Activated CD8-positive, alpha-beta memory T cell treated with anti-CD3 and anti-CD28 coated beads for 24 hours (primary cell): ENCODE results near the gene SLITRK6.
"Not testable (repeated sequence)": the region's sequence is repeated elsewhere in the genome, so short reads cannot be mapped to it uniquely, and the experiment has no call there.

ENCODE experiments used
- DNase-seq: peaks from one replicate; pipeline ENCODE4 v3.0.0-alpha.2; 2020

The SLITRK6 gene, protein sequence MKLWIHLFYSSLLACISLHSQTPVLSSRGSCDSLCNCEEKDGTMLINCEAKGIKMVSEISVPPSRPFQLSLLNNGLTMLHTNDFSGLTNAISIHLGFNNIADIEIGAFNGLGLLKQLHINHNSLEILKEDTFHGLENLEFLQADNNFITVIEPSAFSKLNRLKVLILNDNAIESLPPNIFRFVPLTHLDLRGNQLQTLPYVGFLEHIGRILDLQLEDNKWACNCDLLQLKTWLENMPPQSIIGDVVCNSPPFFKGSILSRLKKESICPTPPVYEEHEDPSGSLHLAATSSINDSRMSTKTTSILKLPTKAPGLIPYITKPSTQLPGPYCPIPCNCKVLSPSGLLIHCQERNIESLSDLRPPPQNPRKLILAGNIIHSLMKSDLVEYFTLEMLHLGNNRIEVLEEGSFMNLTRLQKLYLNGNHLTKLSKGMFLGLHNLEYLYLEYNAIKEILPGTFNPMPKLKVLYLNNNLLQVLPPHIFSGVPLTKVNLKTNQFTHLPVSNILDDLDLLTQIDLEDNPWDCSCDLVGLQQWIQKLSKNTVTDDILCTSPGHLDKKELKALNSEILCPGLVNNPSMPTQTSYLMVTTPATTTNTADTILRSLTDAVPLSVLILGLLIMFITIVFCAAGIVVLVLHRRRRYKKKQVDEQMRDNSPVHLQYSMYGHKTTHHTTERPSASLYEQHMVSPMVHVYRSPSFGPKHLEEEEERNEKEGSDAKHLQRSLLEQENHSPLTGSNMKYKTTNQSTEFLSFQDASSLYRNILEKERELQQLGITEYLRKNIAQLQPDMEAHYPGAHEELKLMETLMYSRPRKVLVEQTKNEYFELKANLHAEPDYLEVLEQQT

DNA sequence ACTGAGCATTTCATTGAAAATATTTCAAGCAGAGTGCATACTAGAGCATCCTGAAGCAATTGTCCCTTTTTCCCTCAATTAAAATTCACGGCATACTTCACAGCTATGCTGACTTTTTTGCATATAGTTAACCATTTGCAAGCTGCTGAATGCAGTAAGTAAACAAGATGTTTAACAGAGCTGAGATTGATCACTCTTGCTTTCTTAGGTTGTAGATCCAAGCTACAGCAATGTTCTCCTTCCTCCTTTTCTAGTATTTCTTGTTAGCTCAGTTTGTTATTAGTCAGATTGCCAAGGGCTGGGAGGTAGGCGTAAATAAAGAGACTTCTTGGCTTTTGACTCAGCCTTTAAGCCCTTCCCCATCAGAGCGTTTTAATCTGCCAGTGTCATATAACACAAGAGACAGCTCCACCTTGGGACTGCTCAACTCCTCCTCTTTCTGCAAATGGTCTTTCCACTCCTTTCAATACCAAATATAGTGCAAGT lies at the start of gene SLITRK6:
SLITRK6 (minus strand) TSS at position 323 of the 486 bp plus-strand sequence. CDS start 2,911 bp downstream, outside the sequence.
- DNase-seq: no peak

DNA sequence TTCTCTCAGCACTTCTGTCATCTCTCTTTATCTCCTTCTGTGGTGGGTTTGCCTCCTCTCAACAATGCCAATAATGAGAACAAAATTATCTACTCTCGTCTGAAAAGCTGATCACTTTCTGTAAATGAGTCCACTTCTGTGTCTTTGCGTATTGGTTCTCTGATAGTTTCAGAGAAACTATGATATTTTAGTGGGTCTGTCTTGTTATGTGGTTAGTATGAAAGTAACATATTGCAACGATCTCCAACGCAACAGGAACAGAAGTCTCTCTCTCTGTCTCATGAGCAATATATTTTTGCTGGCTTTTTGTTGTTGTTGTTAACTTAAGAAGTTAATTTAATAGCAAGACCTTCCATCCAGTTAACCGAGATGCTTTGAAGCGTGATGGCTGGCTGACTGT lies 47.8 kb upstream of the SLITRK6 start:
- no peak for DNase-seq

DNA sequence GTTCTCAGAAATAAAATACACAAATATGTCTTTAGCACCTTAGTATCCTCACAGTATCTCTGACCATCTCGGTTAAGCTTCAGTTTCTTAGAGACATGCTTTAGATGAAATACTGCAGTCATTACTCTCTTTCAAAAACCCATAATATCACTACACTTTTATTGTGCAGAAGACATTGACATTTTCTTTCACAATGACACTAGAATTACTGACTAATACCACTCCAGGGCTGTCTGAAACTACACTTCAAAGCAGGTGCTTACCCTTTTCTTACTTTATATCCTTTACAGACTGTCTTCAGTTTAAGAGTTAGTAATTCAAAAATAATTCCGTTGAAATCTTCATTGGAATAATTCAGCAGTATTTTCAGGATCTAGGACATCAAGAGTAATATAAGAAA lies 42.2 kb upstream of the SLITRK6 start:
- DNase-seq: no peak

DNA sequence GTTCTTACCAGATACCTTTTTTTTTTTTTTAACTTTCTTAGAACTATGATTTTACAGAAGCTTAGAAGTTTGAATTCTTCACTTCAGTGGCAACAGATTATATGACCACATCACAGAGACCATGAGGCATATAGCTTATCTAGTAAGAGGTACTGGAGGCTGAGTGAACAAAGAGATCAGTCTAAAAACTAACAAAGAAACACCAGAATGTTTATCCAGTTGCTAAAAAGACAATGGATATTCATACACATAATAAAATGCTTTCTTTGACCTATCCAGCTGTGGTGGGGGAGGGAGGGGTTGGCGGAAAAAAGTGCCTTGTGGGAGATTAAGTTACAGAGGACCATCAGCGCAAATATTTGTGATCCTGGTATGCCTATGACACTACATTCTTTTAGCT lies 34.7 kb upstream of the SLITRK6 start:
- no peak for DNase-seq

DNA sequence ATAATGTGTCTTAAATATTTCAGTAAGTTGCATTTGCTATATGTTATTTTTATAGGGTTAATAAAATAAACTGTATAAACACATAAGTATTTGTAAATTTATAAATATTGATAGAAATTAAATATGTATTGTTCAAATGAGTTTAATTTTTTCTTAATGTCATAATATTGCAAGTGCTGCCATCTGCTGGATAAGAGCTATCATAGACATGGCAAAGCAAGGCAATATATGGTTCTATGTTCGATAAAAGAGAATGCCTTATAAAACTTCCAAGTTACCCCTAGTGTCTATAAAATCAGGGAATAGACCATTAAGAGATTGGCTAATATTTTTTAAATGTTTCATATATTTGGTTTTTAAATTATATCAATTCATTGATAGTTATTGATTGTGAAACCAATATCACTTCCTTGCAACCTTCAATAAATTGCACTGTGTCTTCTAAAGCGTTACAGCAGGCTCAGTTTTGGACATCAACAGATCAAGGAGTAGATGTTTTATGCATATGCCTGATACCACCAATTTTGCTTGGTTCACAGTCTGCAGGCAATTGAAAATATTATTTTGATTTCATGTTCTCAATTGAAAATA lies 29.0 kb upstream of the SLITRK6 start:
- DNase-seq: no peak

DNA sequence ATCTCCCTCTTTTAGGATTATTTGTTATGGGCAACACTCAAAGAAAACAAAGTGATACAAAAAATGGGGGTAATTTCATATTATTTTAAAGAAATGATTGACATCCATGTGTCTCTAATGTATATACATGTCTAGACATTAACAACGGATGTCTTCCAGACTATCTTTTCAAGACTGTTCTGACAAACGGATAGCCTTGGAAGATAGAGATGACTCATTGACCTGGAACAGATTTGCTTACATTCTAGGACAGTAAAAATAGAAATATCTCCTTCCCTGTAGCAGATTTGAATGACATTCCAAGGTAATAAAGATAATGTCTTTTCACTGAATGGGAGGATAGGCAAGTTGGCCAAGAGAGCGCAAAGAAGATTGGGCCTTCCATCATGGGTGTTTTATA lies 26.2 kb upstream of the SLITRK6 start:
- DNase-seq: no peak

DNA sequence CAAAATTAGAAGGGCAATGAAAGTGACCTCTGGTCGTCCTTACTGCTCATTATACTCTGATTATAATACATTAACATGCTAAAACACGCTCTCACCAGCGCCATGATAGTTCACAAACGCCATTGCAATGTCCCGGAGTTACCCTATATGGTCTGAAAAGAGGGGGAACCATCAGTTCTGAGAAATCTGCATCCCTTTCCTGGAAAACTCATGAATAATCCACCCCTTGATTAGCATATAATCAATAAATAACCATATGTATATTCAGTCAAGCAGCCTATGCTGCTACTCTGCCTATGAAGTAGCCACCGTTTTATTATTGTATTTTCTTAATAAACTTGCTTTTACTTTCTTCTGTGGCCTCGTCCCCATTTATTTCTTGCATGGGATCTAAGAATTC lies 24.6 kb upstream of the SLITRK6 start:
- DNase-seq: no peak

DNA sequence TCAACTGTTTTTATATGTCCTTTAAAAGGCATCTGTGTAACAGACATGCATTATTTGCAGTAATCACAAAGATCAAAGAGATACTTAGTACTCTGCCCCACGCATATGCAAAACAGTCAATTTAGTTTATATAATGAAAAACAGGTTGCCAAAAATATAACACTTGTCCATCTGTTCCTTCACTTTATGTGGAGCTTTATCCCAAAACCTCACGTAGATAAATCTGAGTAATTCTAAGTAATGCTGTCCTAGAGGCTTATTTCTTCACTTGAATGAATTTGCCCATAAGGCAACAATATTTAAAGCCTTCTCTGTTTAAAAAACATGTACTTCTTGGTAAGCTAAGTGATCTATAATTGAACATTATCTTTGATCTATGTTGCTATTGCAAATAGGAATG lies 20.3 kb upstream of the SLITRK6 start:
- no peak for DNase-seq

DNA sequence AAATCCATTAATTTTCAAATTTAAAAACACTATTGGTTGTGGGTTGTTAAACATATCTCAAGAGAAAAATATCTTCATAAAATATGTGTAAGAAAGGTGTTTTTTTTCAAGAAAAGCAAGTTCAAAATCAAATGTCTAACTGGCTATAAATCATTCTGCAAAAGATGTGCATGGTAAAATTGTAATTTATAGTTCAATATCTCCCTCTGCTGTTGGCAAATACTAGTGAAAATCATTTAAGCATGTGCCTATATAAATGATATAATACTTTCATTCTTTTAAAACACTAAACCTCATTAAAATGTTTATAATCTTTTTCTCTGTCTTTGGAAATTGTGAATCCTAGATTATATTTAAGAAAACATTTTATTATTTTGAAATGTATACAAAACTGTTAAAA lies 17.2 kb upstream of the SLITRK6 start:
- DNase-seq: no peak

DNA sequence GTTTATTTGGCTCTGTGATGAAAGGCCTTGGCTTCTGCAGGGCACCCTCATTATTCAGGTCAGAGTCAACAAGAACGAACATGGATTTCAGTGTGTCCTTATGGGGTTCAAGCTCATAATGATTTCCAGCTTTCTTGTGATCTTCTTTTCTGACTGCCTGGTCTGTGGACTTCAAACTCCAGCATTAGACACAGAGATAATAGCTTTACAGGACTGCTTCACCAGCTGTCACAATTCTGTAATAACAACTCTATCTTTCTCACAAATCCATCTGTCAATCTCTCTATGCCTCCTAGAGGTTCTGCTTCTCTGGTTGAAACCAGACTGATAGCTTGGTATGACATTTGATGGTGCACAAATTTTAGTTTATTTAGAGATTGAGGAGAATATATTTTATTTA lies 13.1 kb upstream of the SLITRK6 start:
- no peak for DNase-seq

DNA sequence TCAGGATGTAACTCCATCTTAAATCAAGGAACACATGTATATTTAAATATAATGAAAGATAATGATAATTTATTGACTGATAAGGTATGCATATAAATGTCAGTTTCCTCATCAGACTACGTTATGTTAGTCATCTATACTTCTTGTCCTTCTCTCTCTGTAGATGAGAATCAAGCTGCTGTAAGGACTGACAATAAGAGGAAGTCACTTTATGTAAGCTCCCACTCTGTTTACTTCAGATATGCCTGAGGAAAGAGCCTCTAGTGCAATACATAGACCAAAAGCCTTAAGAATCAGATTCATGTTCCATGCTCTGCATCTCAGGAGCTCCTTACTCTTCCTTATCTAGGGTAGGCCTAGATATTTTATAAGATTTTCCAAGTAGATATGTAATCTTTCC lies 9.6 kb upstream of the SLITRK6 start:
- no peak for DNase-seq

DNA sequence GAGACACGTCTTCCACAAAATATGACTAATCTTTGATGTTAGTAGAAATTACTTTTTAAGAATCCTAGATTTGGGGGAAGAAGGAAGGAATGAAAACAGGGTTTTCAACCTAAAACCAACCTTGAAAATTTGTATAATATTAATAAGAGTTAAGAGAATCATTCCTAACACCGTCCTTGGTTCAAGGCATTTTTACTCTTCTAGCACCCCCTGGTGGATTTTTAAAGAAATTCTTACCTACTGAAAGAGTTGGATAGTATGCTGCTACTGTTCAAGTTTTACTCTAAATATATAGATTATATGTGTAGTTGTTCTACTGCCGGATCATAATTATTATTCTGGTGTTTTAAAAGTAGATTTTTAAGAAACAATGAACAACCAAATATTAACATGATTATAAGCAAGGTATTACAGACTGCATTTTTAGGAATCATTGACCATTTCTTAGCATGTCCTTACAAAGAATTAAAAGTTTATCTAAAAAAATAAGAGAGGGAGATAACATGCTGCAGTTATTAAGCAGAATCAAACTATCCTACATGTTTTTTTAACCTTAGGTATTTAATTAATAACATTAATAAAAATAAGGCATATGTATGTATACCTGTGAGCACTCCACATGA lies 7.4 kb upstream of the SLITRK6 start:
- DNase-seq: no peak

DNA sequence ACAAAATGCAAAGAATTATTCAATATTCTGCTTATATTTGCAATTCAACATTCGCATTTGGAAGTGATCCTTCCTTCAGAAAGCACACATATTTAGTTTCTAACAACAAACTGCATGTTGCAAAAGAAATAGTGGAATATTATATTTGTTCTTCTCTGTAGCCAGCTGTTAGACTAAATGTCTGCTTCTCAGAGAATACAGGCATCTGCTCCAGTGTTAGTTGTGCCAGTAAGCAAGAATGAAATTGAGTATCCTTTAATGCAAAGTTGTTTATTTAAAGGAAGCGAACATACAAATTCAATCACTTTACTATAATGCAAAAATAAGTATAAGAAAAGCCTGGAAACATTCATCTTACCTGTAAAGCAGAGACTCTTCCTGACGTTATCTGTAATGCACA lies 663 bp downstream of the SLITRK6 start:
- no peak for DNase-seq

DNA sequence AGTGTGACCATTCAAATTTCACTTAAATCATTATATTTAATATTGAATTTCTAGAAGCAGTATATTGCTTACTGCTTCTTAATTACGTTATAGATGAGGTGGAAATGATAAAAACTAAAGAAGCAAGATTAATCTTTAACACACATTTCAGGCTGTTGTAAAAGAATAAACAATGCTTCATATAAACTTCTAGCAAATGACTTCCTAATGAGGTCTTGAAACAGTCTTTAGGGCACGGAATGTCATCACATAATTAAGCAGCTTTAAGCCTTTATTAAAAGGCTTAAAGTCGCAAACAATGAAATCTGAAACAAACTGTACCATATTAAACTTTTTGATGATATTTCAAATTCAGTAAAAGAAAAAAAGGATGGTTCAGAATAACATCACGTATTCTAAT lies 1.9 kb downstream of the SLITRK6 start:
- DNase-seq: no peak

DNA sequence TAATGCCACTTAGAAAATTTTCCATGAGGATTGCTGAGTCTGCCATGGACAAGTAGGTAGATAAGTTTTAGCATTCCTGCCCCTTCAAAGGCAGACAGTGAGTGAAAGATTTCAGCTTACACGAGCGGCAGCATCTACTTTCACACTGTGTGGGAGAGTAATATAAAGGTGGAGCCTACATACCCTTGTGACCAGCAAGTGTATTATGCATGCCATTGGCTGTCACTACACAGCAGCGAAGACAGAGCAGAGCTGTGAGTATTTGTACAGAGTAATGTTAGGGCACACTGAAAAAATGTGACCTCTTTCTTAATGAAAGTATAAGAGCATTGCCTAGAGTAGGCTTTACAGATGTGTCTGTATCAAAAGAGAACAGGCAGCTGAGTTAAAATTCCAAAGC lies 14.0 kb downstream of the SLITRK6 start:
- no peak for DNase-seq

DNA sequence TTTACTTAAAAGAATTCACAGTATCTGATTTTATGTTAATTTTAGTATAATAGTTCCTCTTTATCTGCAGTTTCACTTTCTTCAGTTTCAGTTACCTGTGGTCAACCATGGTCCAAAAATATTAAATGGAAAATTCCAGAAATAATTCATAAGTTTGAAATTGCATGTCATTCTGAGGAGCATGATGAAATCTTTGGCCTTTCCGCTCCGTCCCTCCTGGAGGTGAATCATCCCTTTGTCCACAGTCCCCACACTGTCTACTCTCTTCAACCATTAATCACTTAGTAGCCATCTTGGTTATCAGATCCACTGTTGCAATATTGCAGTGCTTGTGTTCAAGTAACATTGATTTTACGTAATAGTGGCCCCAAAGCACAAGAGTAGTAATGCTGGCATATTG lies 26.9 kb downstream of the SLITRK6 start:
- DNase-seq: no peak

DNA sequence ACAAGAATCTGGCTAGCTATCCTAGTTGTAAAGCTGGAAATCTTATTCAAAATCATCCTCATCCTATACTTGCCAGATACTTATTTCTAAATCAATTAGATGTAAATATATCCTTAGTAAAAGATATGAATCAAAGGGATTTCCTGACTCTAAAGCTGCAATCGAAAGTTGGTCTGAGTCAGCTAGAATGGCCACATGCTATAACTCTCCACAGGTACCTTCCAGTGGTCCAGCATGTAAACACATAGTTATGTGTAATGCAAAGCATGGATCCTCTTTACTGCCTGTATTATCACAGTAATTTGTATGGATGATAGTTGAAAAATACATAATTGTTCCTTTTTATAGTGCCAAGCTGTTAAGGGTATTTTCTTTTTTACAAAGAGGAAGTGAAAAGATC lies 27.4 kb downstream of the SLITRK6 start:
- no peak for DNase-seq

DNA sequence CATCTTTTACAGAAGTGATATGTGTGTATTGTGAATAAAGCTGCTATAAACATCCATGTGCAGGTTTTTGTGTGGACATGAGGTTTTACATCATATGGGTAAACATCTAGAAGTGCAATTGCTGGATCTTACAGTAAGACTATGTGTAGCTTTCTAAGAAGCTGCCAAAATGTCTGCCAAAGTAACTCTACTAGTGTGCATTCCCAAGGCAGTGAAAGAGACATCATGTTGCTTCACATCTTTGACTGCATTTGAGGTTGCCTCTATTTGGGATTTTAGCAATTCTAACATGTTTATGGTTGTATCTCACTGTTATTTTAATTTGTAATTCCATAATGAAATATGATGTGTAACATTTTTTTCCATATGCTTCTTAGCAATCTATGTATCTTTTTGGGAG lies 30.3 kb downstream of the SLITRK6 start:
- no peak for DNase-seq

DNA sequence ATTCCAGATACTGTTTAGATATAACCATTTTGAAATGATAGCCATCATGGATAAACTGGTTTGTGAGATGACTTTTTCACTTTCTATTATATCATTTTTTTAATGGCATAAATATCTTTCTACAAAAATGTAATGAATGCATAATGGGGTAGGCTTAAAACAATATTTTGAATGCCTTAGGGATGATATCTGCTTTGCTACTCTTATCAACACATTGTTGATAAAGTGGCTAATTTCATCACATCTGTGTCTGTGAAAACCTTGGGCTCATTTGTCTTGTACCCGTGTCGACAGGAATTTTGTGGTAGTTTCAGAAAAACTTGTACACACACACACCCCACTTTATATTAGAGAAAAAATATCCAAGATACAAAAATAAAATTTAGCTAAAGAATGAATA lies 44.1 kb downstream of the SLITRK6 start:
- DNase-seq: no peak

DNA sequence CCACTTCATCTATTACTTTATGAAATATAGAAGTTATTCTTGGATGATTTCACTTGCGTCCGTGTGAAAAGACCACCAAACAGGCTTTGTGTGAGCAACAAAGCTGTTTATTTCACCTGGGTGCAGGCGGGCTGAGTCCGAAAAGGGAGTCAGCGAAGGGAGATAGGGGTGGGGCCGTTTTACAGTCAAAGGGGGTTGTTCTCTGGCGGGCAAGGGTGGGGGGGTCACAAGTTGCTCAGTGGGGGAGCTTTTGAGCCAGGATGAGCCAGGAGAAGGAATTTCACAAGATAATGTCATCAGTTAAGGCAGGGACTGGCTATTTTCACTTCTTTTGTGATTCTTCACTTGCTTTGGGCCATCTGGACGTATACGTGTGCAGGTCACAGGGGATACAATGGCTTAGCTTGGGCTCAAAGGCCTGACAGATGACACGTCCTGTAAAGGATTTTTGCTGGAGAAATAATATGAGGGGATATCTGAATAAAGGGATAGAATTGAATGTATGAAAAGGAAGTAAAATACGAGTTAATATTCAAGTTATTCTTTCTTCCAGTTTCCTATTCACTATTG lies 55.9 kb downstream of the SLITRK6 start:
- not testable (repeated sequence) for DNase-seq
